ENCODE measurements around the gene PREB.
A peak's percentile ranks its signal among the peaks of the same experiment; 100 is the strongest.
"Not testable (repeated sequence)": the region's sequence is repeated elsewhere in the genome, so short reads cannot be mapped to it uniquely, and the experiment has no call there.

PREB gene, protein sequence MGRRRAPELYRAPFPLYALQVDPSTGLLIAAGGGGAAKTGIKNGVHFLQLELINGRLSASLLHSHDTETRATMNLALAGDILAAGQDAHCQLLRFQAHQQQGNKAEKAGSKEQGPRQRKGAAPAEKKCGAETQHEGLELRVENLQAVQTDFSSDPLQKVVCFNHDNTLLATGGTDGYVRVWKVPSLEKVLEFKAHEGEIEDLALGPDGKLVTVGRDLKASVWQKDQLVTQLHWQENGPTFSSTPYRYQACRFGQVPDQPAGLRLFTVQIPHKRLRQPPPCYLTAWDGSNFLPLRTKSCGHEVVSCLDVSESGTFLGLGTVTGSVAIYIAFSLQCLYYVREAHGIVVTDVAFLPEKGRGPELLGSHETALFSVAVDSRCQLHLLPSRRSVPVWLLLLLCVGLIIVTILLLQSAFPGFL

DNA sequence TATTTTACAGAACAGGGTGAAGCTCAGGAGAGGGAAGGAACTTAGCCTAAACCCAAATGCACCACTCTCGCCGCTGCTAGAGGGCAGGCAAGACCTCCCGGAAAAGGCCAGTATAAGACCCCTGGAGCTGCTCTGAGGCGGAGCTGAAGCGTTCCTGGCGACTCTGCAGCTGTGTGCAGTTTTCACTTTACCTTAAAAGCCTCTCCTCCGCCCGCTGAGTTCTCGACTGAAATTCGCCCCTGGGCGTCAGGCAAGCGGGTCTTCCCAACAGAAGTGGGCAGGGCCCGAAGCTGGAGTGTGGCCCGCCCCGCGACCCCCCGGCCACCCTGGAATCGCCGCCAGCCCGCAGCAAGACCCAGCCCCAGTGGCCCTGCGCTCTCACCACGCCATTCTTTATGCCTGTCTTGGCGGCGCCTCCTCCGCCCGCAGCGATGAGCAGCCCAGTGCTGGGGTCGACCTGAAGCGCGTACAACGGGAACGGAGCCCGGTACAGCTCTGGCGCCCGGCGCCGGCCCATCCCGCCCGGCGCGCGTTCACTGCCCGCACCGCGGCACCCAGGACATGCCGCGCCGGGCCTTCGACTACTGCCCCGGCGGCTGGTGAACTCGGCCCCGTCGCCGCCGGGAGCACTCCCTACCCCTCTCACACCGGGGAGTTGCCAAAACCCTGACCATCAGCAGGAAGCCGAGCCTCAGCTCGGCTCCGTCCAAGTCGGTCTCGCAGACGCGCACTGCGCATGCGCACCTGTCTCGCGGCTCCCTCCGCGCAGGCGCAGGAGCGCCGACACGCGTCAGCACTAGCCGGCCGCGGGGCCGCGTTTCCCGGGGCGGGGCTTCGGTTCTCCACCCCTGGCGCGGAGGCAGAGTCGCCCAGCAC, at the start of gene PREB:
Gene PREB, minus strand, starts transcription at position 732 of the 876 bp plus-strand sequence. Its CDS starts 215 bp downstream, at position 517.
- peak; percentile 69 for DNase-seq (ENCODE audit: low read depth)

DNA sequence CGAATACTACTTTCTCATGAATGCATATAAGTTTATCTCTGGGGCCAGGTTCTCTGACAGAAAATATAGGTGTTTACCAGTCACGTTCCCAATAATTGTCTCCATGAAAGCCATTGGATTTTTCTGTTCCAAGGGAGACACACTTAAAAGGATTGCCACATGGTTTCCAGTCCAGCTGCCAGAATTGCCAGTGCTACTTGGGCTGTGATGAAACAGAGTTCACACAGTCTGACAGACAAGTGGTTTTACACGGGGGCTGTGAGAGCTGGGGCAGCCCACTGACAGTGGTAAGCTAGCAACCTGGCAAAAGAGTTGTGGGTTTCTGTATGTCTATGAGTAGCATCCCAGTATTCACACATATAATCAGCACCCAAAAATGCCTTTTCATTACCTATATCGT, 49.7 kb upstream of the PREB start:
- no peak for DNase-seq (ENCODE audit: low read depth)

DNA sequence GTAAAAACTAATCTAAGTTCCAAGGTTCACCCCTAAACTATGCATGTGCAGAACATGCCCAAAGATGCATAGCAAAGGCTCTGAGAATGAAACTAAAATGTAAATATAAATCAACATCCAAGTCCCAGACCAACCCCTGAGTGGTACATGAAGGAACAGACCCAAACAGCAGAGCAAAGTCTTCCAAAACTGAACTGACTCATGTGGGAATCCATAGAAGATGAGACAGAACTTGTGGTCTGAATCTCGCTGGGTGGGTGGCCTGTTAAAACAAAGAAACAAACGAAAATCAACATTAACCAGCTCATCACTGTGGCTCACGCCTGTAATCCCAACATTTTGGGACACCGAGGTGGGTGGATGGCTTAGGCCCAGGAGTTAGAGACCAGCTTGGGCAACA, 47.9 kb upstream of the PREB start:
- no peak for DNase-seq (ENCODE audit: low read depth)

DNA sequence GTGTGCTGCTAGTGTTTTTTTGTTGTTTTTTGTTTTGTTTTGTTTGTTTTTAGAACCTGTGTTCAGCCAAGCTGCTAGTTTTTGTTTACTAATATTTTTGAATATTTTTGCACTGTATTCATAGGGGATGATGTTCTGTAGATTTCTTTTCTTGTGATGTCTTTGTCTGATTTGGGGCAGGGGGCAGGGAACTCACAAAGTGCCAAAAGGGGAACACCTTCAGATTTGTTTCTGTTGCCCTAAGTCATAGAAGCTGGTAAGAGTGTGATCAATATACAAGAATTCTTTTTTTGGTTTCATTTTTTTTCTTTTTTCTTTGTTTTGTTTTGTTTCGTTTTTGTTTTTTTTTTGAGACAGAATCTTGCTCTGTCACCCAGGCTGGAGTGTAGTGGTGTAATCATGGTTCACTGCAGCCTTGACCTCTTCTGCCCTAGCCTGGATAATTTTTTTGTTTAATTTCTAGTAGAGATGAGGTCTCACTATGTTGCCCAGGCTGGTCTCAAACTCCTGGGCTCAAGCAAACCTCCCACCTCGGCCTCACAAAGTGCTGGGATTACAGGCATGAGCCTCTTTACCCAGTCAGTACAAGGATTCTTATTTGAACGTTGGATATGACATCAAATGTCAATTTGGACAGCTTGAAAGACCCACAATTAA, 45.0 kb upstream of the PREB start:
- no peak for DNase-seq (ENCODE audit: low read depth)

DNA sequence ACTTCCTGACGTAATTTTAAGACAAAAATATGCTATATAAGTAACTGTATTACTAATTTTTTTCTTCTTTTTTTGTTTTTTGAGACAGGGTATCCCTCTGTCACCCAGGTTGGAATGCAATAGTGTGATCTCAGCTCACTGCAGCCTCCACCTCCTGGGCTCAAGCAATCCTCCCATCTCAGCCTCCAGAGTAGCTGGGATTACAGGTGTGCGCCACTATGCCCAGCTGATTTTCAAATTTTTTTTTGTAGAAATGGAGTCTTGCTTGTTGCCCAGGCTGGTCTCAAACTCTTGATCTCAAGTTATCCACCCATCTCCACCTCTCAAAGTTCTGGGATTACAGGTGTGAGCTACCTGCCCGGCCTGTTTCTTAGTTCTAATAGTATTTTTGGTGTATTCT, 44.0 kb upstream of the PREB start:
- no peak for DNase-seq (ENCODE audit: low read depth)

DNA sequence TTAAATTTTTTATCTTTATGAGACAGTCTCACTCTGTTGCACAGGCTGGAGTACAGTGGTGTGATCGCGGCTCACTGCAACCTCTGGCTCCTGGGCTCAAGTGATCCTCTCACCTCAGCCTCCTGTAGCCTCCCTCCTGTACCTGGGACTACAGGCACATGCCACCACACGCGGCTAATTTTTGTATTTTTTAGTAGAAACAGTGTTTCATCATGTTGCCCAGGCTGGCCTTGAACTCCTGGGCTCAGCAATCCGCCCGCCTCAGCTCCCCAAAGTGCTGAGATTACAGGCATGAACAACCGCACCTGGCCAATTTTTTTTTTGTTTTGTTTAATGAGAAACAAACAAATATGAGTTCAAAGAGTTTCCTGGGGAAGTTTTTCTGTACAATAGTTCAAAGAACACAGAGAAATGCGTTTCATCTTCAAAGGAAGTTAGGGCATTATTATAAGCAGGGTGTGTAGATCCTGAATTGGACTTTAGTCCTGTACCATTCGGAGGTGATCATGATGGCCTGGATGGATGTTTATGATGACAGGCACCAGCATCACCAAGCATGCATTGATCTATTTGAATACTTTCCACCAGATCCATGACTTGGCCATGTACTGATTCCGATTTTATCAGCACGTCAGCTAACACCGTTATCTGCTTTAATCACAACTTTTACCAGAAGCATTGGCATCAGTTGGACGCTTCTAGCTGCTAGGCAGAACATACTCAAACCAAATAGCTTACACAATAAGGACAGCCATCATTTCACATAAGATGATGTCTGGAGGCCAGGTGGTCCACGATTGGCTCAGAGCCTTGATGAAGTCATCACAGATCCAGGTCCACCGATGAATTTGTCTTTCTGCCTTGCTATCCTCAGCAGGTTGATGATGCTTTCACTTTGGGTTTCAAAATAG, 43.3 kb upstream of the PREB start:
- no peak for DNase-seq (ENCODE audit: low read depth)

DNA sequence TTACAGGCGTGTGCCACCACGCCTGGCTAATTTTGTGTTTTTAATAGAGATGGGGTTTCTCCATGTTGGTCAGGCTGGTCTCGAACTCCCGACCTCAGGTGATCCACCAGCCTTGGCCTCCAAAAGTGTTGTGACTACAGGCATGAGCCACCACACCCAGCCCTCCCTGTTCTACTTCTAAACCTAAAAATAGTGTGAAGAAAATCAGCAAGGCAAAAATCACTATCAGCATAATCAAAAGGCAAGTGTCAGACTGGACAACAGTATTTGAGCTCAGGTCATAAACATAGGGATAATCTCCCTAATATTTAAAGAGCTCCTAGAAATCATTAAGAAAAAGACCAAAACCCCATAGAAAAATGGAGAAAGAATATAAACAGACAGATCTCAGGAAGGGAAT, 41.3 kb upstream of the PREB start:
- DNase-seq (ENCODE audit: low read depth): not testable (repeated sequence)

DNA sequence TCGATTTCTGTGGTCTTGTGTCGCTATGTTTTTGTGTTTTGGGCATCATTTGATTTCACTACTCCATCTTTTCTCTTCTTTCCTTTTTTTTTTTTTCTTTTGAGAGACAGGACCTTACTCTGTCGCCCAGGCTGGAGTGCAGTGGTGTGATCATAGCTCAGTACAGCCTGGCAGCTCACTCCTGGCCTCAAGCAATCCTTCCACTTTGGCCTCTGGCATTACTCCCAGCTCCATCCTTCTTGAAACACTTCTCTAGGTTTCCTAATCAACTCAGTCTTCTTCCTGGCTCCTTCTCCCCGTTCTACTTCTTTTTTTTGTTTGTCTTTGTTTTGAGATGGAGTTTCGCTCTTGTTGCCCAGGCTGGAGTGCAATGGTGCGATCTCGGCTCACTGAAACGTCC, 40.9 kb upstream of the PREB start:
- no peak for DNase-seq (ENCODE audit: low read depth)

DNA sequence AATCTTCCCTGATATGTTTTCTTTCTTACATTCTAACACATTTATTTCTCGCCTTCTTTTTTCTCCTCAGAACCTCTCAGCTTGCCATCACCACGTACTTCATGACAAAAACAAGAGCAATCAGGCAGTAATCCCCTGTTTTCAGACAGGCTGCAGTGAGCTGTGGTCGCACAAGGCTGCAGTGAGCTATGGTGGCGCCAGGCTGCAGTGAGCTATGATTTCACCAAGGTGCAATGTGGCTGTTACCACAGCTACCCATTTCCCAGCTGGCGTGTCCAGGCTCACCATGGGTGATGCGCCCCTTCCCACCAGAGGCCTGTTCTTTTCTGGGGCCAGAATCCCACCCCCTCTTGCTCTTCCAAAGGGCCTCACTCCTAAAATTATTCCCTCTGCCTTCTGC, 40.2 kb upstream of the PREB start:
- DNase-seq (ENCODE audit: low read depth): no peak

DNA sequence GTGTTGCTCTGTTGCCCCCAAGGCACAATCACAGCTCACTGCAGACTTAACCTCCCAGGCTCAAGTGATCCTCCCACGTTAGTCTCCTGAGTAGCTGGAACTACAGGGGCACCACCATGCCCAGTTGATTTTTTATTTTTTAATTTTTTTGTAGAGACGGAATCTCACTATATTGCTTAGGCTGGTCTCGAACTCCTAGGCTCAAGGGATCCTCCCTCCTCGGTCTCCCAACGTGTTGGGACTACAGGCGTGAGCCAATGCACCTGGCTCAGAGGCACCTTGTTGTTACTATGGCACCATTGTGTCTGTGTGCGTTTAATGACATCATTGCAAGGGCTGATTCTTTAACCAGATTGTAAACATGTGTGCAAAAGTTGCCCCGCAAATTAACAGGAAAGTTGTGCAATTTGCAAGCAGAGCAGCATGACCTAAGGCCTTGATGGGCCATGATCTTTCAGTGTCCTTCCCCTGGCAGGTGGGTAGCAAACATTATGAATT, 37.0 kb upstream of the PREB start:
- DNase-seq (ENCODE audit: low read depth): no peak

DNA sequence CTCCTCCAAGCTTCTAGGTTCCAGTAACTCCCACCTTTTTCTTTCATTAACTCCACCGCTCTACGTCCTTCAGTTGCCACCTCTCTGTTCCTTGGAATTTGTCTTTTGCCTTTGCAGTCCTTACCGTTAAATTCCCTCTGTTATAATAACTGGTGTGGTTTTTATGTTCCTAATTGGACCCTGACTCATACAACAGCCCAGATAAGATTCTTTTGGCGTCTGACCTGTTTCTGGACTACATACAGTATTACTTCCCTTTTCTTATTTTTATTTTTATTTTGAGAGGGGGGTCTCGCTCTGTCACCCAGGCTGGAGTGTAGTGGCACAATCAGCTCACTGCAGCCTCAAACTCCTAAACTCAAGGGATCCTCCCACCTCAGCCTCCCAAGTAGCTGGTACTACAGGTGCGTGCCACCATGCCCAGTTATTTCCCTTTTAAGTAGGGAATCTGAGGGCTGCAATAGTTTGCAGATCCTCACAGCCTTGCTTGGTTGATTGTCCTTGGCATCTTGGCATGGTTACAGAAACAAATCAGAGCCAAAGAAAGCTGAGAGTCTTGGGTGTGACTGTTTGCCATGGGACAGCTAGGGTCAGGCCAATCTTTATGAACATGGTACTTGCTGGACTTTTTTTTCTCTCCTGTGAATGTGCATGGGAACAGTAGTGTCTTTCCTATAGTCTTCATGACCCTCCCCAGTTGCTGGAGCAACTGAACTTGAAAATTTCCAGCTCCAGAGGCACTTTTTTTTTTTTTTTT, 36.3 kb upstream of the PREB start:
- DNase-seq (ENCODE audit: low read depth): no peak

DNA sequence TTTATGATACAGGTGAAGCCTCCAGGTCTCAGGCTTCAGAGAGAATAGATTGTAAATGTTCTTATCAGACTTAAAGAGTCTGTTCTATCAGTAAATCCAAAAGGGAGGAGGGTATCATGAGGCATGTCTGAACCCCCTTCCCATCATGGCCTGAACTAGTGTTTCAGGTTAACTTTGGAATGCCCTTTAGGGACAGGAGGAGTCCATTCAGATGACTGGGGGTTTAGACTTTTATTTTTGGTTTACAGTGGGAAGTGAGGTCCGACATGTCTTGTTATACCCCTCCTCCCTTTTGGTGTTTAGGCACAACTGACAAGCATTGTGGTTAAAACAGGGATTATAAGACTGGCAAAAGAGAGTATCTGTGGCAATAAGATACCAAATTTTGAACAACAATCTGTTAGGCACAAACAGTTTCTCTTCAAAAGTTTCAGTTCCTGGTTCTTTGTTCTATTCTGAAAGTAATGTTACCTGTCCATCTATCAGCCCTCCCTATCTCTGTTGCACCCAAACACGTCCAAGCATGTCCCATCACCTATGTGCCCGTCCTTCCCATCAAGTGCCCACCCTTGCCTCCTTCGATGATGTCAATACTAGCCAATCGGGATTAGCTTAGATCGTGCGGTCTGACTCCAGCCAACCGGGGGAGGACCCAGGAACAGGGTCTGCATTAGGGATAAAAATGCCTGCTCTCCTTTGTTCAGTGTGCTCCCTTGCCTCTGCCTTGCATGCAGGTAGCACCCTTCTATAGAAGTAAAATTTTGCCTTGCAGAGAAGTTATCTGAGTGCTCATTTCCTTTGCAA, 30.7 kb upstream of the PREB start:
- DNase-seq (ENCODE audit: low read depth): no peak

DNA sequence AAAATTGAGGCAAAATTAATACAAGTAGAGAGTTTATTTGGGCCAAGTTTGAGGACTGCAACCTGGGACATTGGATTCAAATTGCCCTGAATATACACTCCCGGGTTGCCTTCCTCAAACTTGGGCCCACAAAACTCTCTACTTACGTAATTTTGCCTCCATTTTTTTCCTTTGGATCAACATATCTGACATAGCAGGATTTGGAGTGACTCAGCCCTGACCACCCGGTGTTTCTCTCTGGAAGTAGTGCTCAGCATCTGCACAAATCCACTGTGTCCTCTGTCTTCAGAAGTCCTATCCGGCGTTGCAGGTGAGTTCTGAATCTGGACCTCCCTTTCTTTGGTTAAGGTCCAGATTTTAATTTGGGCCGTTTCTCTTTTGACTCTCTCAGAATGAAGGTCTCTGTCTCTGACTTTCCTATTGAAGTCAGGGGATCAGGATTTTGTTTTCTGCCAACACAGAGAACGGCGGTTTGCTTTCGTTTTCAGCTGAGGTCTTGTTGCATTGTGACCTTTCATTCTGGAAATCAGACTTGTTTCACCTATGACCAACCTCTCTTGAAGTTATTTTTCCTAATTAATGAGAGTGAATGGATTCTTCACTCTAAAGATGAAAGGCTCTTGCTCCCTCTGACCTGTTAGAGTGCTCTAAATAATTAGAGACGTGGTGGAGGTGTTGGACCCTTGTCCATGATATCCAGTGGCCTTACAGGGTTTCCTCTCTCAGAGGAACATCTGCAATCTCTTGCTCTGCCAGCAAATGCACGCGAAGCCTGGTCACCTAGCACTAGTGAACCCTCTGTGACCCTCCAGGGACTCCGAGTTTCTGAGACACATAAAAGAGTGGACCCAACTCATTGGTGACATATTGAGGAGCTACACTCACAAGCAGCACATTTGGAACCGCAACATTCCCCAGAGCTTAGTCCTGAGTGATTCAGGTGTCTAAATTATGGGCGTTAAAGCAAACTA, 28.0 kb upstream of the PREB start:
- DNase-seq (ENCODE audit: low read depth): peak; percentile 18

DNA sequence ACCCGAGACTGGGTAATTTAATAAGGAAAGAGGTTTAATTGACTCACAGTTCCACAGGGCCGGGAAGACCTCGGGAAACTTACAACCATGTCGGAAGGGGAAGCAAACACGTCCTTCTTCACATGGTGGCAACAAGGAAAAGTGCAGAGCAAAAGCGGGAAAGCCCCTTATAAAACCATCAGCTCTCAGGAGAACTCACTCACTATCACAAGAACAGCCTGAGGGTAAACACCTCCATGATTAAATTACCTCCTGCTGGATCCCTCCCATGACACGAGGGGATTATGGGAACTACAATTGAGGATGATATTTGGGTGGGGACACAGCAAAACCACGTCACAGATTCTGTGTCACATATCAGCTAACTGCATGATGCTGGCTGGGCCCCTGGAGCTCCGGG, 25.8 kb upstream of the PREB start:
- no peak for DNase-seq (ENCODE audit: low read depth)

DNA sequence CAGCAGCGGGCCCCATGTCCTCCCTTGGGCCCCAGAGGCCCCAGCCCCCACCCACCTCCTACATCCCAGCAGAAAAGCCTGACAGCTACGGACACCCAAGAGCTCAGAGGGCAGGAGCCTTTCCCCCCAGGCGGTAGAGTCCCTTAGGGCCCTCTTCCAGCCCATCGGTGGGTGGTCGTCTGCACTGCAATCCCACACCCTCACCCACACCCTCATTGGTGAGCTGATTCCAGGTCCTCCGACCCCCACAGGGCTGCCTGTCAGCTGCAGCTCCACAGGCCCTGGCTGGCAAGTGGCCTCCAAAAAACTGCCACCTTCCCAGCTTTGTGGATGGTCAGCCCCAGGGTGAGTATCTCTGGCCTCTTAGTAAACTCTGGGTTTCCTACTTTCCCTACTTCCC, 24.8 kb upstream of the PREB start:
- no peak for DNase-seq (ENCODE audit: low read depth)

DNA sequence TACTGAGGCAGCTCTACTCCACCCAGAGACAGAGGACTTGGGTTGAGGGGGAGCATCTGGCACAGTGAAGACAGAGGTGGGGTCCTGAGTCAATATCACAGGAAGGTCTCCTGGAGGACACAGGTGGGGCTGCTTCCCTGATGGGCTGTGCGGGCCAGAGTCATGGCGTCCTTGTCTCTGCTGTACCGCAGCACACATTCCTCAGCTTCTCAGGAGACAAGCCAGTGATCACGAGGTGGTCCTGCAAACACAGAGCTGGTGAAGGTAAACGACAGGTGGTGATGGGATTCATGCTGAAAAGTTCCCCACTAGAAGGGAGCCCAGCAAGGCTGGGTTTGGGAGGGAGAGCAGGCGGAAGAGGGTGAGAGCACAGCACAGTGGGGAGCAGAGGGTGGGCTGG, 24.0 kb upstream of the PREB start:
- DNase-seq (ENCODE audit: low read depth): no peak

DNA sequence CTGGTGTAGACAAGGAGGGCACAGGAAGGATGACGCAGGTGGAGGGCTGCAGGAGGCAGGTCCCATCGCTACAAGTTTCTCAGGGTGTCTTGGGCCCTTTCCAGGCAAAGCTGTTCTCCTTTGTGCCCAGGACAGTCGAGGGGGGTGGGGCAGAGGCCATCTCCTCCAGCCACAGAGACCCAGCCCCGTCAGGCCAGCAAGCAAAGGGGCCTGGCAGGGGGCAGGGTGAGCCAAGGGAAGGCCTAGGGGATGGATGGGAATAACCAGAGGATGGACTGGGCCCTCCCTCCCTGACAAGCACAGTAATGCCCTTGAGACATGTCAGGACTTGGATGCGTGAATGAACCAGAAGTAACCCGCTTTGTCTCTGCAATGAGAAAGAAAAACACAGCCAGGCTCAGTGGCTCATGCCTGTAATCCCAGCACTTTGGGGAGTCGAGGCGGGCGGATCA, 20.7 kb upstream of the PREB start:
- DNase-seq (ENCODE audit: low read depth): no peak

DNA sequence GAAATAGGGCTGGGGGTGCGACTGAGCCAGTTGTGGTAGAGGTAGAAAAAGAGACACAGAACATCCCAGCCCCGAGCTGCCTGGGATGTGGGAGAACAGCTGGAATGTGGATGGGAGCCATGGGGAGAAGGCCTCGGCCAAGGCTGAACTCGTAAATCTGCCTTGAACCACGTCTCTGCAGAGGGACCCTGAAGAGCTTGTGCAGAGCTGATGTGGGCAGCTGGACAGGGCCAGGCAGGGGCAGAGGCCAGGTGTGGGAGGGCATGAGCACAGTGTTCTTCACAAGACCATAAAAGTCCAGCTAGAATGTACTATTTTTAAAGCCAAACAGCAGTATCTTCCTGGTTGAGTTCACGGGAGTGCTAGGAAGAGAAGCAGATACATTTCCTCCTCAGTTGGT, 20.1 kb upstream of the PREB start:
- no peak for DNase-seq (ENCODE audit: low read depth)
